WTC11 (cell line): ENCODE measurements around the gene NKAIN2.

ENCODE experiments used
- NFYB ChIP-seq: sonication (generic); formaldehyde crosslinking; conservative IDR thresholded peaks from 2 replicates; pipeline ENCODE4 v1.8.0; 2022; ENCODE audit warnings: low read depth, missing genetic modification reagents
- ZNF263 ChIP-seq: sonication (generic); formaldehyde crosslinking; IDR thresholded peaks from 2 replicates; pipeline ENCODE4 v1.8.1; 2022; ENCODE audit warnings: low read depth, mild to moderate bottlenecking, moderate library complexity, missing genetic modification reagents
- ZNF281 ChIP-seq: sonication (generic); formaldehyde crosslinking; IDR thresholded peaks from 2 replicates; pipeline ENCODE4 v1.8.0; 2023; ENCODE audit warnings: mild to moderate bottlenecking, missing genetic modification reagents
- TF ChIP-seq, protein P1 (sequence below): fragments of 200-600 bp; IDR thresholded peaks from 2 replicates; pipeline ENCODE4 v1.8.0; 2022; ENCODE audit warnings: antibody characterized with exemption
- TF ChIP-seq, protein P2 (sequence below): sonication (generic); formaldehyde crosslinking; IDR thresholded peaks from 2 replicates; pipeline ENCODE4 v1.8.0; 2022; ENCODE audit warnings: mild to moderate bottlenecking, missing genetic modification reagents

DNA sequence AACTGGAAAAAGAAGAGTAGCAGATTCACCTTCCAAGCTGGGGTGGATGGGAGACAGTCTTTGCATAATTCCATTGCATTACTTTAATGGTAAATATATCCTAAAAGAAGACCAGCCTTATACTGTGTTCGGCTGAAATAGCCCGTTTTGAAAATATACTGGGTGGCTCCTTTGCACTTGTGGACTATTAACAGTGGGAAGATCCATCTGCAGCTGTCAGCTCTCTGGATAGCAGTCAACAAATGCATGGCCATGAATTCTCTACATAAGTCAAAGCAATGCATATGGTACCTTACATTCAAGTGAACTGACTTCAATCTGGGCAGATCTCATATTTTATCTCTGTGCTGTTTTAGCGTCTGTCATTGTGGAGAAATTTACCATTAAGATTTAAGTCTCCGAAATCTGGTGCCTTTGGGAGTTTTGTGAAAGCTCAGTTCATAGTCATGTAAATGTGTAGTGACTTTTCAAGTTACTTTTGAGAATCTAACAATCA lies 758.0 kb downstream of the NKAIN2 start:
- TF ChIP-seq, protein P1, sequence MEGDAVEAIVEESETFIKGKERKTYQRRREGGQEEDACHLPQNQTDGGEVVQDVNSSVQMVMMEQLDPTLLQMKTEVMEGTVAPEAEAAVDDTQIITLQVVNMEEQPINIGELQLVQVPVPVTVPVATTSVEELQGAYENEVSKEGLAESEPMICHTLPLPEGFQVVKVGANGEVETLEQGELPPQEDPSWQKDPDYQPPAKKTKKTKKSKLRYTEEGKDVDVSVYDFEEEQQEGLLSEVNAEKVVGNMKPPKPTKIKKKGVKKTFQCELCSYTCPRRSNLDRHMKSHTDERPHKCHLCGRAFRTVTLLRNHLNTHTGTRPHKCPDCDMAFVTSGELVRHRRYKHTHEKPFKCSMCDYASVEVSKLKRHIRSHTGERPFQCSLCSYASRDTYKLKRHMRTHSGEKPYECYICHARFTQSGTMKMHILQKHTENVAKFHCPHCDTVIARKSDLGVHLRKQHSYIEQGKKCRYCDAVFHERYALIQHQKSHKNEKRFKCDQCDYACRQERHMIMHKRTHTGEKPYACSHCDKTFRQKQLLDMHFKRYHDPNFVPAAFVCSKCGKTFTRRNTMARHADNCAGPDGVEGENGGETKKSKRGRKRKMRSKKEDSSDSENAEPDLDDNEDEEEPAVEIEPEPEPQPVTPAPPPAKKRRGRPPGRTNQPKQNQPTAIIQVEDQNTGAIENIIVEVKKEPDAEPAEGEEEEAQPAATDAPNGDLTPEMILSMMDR: no peak
- TF ChIP-seq NFYB (CRISPR knock-in tag) (no peak), ZNF281 (CRISPR knock-in tag) (no peak), ZNF263 (CRISPR knock-in tag) (no peak)
- TF ChIP-seq, protein P2, sequence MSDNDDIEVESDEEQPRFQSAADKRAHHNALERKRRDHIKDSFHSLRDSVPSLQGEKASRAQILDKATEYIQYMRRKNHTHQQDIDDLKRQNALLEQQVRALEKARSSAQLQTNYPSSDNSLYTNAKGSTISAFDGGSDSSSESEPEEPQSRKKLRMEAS (CRISPR knock-in tag): no peak
